Measurements from ENCODE around the gene UNC79. TPM values are rescaled to one million over a fixed set of nuclear protein-coding genes. Genes with fewer than 3 reads are reported as not detected.

UNC79 gene
- polyA plus RNA-seq, 3 donors = 0.01 to 0.02 TPM; not detected in 1

DNA sequence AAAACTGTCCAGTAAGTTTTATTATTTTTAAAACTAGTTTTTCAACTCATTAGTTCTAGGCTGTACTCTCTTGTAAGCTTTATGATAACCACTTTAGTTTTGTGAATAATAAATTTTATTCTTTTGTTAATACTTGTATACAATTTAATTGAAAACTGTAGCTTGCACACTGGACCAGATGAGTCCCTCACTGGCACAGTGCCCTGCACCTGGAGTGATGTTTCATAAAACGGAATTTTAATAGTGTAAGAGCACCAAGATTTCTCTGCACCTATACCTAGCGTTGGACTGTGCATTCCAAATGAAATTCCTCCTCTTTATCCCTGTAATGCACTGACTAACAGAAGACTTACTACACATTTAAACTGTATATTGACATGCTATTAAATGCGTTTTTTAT, 276.7 kb downstream of the UNC79 start:
- Mint-ChIP-seq H3K4me3 (no peak overlapping the region), H3K36me3 (no peaks in the 10 kb centered on the region), H3K27me3 (ENCODE audit: low read depth in 3 of 3) (peaks cover 0 to 4% (median 3%) of the 10 kb centered on the region in 3 donors), H3K27ac (no peak overlapping the region), H3K4me1 (no peaks in the 10 kb centered on the region), H3K9me3 (peaks cover 0 to 2% (median 0%) of the 10 kb centered on the region in 7 donors)
- no peak overlapping the region for H3K9ac ChIP-seq (ENCODE audit: insufficient read depth, low read length, poor library complexity, severe bottlenecking)
- no peaks in the 10 kb centered on the region for H3K79me2 ChIP-seq (ENCODE audit: insufficient read depth, low read length)
- WGBS (ENCODE audit: insufficient coverage) = no CpG with 5 or more reads among the region's 3 CpGs
- H3K27me3 ChIP-seq (ENCODE audit: control insufficient read depth in 2 of 2, insufficient read depth in 2 of 2, low read length in 2 of 2) = no peaks in the 10 kb centered on the region
- intact Hi-C loops (cut with micrococcal nuclease) = no loop called here
- no peaks in the 10 kb centered on the region for H3K9me3 ChIP-seq (replicated peaks in 1 of 2; ENCODE audit: control insufficient read depth in 1 of 2, insufficient read depth in 1 of 2, low read length in 2 of 2)
- no peak overlapping the region for H2AFZ ChIP-seq (ENCODE audit: insufficient read depth, low read depth, low read length, poor library complexity, severe bottlenecking)
- no peaks in the 10 kb centered on the region for H3K36me3 ChIP-seq (replicated peaks in 1 of 2; ENCODE audit: control insufficient read depth in 1 of 2, insufficient read depth in 2 of 2, low read length in 2 of 2)
- no peaks in the 10 kb centered on the region for H4K20me1 ChIP-seq (ENCODE audit: insufficient read depth, low read length)
- no peak overlapping the region for H3K27ac ChIP-seq (ENCODE audit: low read depth in 1 of 2, low read length in 2 of 2)
- H3K4me2 ChIP-seq (replicated peaks; ENCODE audit: extremely low read depth, low read length, poor library complexity, severe bottlenecking) = no peak overlapping the region
- H3K4me1 ChIP-seq (ENCODE audit: control insufficient read depth in 1 of 2, insufficient read depth in 2 of 2, low read length in 2 of 2) = no peaks in the 10 kb centered on the region
- H3K4me3 ChIP-seq (replicated peaks in 1 of 3; ENCODE audit: low read depth in 2 of 3, low read length in 3 of 3) = no peak overlapping the region
- TF ChIP-seq, protein P1, sequence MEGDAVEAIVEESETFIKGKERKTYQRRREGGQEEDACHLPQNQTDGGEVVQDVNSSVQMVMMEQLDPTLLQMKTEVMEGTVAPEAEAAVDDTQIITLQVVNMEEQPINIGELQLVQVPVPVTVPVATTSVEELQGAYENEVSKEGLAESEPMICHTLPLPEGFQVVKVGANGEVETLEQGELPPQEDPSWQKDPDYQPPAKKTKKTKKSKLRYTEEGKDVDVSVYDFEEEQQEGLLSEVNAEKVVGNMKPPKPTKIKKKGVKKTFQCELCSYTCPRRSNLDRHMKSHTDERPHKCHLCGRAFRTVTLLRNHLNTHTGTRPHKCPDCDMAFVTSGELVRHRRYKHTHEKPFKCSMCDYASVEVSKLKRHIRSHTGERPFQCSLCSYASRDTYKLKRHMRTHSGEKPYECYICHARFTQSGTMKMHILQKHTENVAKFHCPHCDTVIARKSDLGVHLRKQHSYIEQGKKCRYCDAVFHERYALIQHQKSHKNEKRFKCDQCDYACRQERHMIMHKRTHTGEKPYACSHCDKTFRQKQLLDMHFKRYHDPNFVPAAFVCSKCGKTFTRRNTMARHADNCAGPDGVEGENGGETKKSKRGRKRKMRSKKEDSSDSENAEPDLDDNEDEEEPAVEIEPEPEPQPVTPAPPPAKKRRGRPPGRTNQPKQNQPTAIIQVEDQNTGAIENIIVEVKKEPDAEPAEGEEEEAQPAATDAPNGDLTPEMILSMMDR (IDR thresholded peaks at IDR 0.05) = no peak
- DNase-seq = no peak

DNA sequence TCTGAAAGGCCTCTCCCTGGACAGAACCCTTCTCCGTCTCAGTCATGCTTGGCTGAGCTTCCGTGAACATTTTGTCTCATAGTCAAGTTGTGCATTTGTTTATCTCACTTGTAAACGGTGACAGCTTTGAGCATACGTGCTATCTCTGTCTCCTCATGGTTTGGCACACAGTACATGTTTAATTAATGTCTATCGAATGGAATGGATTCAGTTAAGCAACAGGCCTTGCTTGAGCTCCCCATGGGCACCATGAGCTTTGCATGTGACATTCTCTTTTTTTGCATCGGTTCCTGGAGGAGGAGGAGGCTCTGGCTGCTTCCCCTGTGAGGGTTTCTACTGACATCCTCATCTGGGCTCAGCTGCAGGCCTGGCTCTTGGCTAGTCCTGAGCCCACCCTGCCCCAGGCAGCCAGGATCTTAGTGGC, 277.6 kb downstream of the UNC79 start:
- H3K4me2 ChIP-seq (replicated peaks; ENCODE audit: extremely low read depth, low read length, poor library complexity, severe bottlenecking) = no peak overlapping the region
- H3K4me3 Mint-ChIP-seq = no peak overlapping the region

More for the DNA sequence above, 277.6 kb downstream of the UNC79 start:
- H3K27me3 ChIP-seq (ENCODE audit: control insufficient read depth in 2 of 2, insufficient read depth in 2 of 2, low read length in 2 of 2) = no peaks in the 10 kb centered on the region
- intact Hi-C loops (cut with micrococcal nuclease) = no loop called here
- H3K4me1 ChIP-seq (ENCODE audit: control insufficient read depth in 1 of 2, insufficient read depth in 2 of 2, low read length in 2 of 2) = no peaks in the 10 kb centered on the region
- TF ChIP-seq, protein P1 (IDR thresholded peaks at IDR 0.05) = no peak
- H2AFZ ChIP-seq (ENCODE audit: insufficient read depth, low read depth, low read length, poor library complexity, severe bottlenecking) = no peak overlapping the region
- no peak overlapping the region for H3K27ac Mint-ChIP-seq
- no peak for DNase-seq
- no peaks in the 10 kb centered on the region for H3K4me1 Mint-ChIP-seq
- no peak overlapping the region for H3K9ac ChIP-seq (ENCODE audit: insufficient read depth, low read length, poor library complexity, severe bottlenecking)
- peaks cover 0 to 5% (median 4%) of the 10 kb centered on the region in 3 donors for H3K27me3 Mint-ChIP-seq (ENCODE audit: low read depth in 3 of 3)
- no peaks in the 10 kb centered on the region for H3K79me2 ChIP-seq (ENCODE audit: insufficient read depth, low read length)
- peaks cover 0 to under 1% (median 0%) of the 10 kb centered on the region in 7 donors for H3K9me3 Mint-ChIP-seq
- WGBS (ENCODE audit: insufficient coverage) = 98% methylated on average over 5 of the region's 6 CpGs
- no peaks in the 10 kb centered on the region for H3K36me3 ChIP-seq (replicated peaks in 1 of 2; ENCODE audit: control insufficient read depth in 1 of 2, insufficient read depth in 2 of 2, low read length in 2 of 2)
- no peaks in the 10 kb centered on the region for H4K20me1 ChIP-seq (ENCODE audit: insufficient read depth, low read length)
- H3K4me3 ChIP-seq (replicated peaks in 1 of 3; ENCODE audit: low read depth in 2 of 3, low read length in 3 of 3) = no peak overlapping the region
- no peaks in the 10 kb centered on the region for H3K36me3 Mint-ChIP-seq
- no peak overlapping the region for H3K27ac ChIP-seq (ENCODE audit: low read depth in 1 of 2, low read length in 2 of 2)
- no peaks in the 10 kb centered on the region for H3K9me3 ChIP-seq (replicated peaks in 1 of 2; ENCODE audit: control insufficient read depth in 1 of 2, insufficient read depth in 1 of 2, low read length in 2 of 2)

All from CD14-positive monocyte (primary cell).